Mucosa of stomach (tissue), 1 donor: Measurements from ENCODE around the gene GUCY1B1.
"Not testable (repeated sequence)": the region's sequence is repeated elsewhere in the genome, so short reads cannot be mapped to it uniquely, and the experiment has no call there.

Experiments
- H3K27me3 ChIP-seq: one replicate; pipeline ENCODE4 v1.7.0; 2013; ENCODE audit warnings: mild to moderate bottlenecking, low read length; ENCODE audit not compliant: control insufficient read depth, insufficient read depth
- H3K36me3 ChIP-seq: one replicate; pipeline ENCODE4 v1.7.0; 2013; ENCODE audit warnings: low read length; ENCODE audit not compliant: control insufficient read depth, insufficient read depth
- H3K4me1 ChIP-seq: one replicate; pipeline ENCODE4 v1.7.0; 2013; ENCODE audit warnings: mild to moderate bottlenecking, low read length; ENCODE audit not compliant: control insufficient read depth, insufficient read depth
- H3K4me3 ChIP-seq: one replicate; pipeline ENCODE4 v1.7.0; 2013; ENCODE audit warnings: low read length
- H3K9ac ChIP-seq: one replicate; pipeline ENCODE4 v1.7.0; 2013; ENCODE audit warnings: mild to moderate bottlenecking, low read length, moderate library complexity
- H3K9me3 ChIP-seq: one replicate; pipeline ENCODE4 v1.7.0; 2013; ENCODE audit warnings: mild to moderate bottlenecking, low read length, moderate library complexity; ENCODE audit not compliant: control insufficient read depth
- donor health status: Pancreatic carcinoma.

Gene GUCY1B1

GRCh38 chr4:155787113-155787710 is 28.4 kb downstream of the GUCY1B1 start:
- no peaks in the 10 kb centered on the region for H3K27me3 ChIP-seq
- H3K9me3 ChIP-seq, result no peaks in the 10 kb centered on the region
- no peak overlapping the region for H3K9ac ChIP-seq
- H3K4me3 ChIP-seq, result no peak overlapping the region
- H3K36me3 ChIP-seq, result no peaks in the 10 kb centered on the region
- H3K4me1 ChIP-seq, result no peaks in the 10 kb centered on the region

DNA sequence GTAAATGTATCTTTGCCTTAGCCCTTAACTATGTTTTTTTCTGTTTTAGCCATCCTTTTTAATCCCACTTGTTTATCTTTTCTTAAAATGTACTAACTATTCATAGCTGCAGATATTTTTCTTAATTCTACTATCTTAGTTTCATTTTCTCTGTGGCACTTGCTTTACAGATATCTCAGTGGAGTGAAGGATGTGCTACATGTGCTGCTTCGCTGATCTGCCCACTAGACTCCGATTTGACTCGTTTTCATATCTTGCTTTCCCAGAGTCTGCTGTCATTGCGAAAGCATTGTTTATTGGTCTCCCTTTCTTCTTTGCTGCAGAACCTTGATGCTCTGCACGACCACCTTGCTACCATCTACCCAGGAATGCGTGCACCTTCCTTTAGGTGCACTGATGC is 30.6 kb downstream of the GUCY1B1 start:
- Histone ChIP-seq H3K4me1 (no peaks in the 10 kb centered on the region), H3K27me3 (no peaks in the 10 kb centered on the region), H3K4me3 (no peak overlapping the region), H3K9ac (no peak overlapping the region), H3K36me3 (no peaks in the 10 kb centered on the region), H3K9me3 (no peaks in the 10 kb centered on the region)

- H3K4me1 ChIP-seq, result no peaks in the 10 kb centered on the region
- H3K4me3 ChIP-seq, result no peak overlapping the region
- no peaks in the 10 kb centered on the region for H3K9me3 ChIP-seq
- H3K27me3 ChIP-seq, result no peaks in the 10 kb centered on the region
- no peak overlapping the region for H3K9ac ChIP-seq
- H3K36me3 ChIP-seq, result no peaks in the 10 kb centered on the region
Observed at GRCh38 chr4:155789982-155790381, 31.2 kb downstream of the GUCY1B1 start.

DNA sequence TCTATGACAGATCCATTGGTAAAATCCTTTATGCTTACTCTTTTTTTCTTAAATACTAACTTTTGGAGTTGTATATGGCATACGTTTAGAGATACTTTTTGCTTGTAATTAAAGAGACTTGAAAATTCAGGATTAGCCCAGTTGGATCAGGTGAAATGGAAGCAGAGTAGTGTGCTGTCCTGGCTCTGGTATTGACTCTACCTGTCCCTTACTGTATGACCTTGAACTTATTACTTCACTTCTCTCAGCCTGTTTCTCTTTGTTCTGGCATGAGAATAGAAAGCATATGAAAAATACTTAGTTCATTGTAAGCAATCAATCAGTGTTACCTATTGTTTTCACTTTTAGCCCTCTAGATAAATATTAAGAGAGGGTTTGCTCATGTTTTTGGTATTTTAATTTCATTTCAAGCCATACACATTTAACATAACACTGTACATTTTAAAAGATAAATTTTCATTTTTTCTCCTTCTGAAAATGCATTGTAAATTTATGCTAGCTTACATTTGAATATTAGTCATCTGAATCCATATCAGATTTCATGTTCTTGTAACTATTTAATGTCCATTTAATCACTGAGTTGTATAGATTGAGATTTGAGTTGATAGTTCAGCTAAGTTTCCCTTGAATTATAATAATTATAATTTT is 35.9 kb downstream of the GUCY1B1 start:
- H3K4me1 ChIP-seq, result no peaks in the 10 kb centered on the region
- H3K36me3 ChIP-seq, result no peaks in the 10 kb centered on the region
- no peak overlapping the region for H3K9ac ChIP-seq
- H3K4me3 ChIP-seq, result no peak overlapping the region
- H3K9me3 ChIP-seq, result no peaks in the 10 kb centered on the region
- no peaks in the 10 kb centered on the region for H3K27me3 ChIP-seq

GRCh38 chr4:155795991-155796390 is 37.2 kb downstream of the GUCY1B1 start:
- Histone ChIP-seq H3K36me3 (no peaks in the 10 kb centered on the region), H3K9me3 (no peaks in the 10 kb centered on the region), H3K4me3 (no peak overlapping the region), H3K9ac (no peak overlapping the region), H3K27me3 (no peaks in the 10 kb centered on the region), H3K4me1 (no peaks in the 10 kb centered on the region)

DNA sequence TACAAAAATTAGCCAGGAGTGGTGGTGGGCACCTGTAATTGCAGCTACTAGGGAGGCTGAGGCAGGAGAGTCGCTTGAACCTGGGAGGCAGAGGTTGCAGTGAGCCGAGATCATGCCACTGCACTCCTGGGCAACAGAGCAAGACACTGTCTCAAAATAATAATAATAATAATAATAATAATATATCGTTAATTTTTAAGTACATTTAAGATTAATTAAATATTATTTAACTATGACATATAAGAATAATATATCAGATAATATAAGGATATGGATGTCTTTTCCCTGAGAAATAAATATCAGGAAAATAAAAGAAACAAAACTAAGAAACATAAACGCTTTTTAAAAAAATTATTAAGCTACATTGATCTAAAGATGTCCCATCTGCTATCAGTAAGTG is 38.8 kb downstream of the GUCY1B1 start:
- not testable (repeated sequence) for H3K27me3 ChIP-seq, H3K4me1 ChIP-seq, H3K36me3 ChIP-seq, H3K4me3 ChIP-seq, H3K9me3 ChIP-seq, H3K9ac ChIP-seq

- H3K9me3 ChIP-seq, result no peaks in the 10 kb centered on the region
- H3K9ac ChIP-seq, result no peak overlapping the region
- H3K27me3 ChIP-seq, result no peaks in the 10 kb centered on the region
- no peak overlapping the region for H3K4me3 ChIP-seq
- H3K4me1 ChIP-seq, result no peaks in the 10 kb centered on the region
- H3K36me3 ChIP-seq, result no peaks in the 10 kb centered on the region
Observed at GRCh38 chr4:155799116-155799793, 40.4 kb downstream of the GUCY1B1 start.

- H3K9ac ChIP-seq, result no peak overlapping the region
- H3K27me3 ChIP-seq, result no peaks in the 10 kb centered on the region
- H3K36me3 ChIP-seq, result no peaks in the 10 kb centered on the region
- no peak overlapping the region for H3K4me3 ChIP-seq
- no peaks in the 10 kb centered on the region for H3K9me3 ChIP-seq
- H3K4me1 ChIP-seq, result no peaks in the 10 kb centered on the region
Observed at GRCh38 chr4:155799794-155800123, 40.9 kb downstream of the GUCY1B1 start.

DNA sequence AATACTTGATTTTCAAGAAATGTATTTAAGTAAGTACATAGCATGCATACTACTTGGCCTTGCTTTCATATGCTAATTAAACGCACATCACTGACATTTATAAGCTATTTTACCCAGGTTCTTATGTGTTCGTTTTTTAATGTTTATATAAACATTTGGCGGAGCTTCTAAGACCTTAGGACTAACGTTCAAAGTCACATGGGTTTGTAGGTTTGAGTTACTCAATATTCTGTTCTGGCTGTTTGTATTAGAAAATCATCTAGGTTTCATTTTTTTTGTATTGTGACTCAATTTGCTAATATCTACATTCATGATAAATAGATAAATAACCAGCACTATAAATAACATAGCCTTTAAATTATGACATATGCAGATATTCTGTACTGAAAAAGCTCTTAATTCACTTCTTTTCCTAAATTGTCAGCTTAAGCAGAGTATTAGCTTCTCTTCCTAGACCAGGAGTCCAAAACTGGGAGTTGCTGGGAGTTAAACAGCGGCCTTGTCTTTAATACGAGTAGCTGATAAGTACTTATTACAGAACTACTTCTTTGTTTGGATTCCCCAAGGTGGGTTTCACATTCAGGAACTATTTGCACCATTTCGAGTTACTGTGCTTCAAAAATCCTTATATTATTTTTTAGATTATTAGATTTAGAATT is 42.0 kb downstream of the GUCY1B1 start:
- no peak overlapping the region for H3K9ac ChIP-seq
- no peaks in the 10 kb centered on the region for H3K27me3 ChIP-seq
- no peaks in the 10 kb centered on the region for H3K36me3 ChIP-seq
- no peaks in the 10 kb centered on the region for H3K9me3 ChIP-seq
- H3K4me3 ChIP-seq, result no peak overlapping the region
- no peaks in the 10 kb centered on the region for H3K4me1 ChIP-seq

DNA sequence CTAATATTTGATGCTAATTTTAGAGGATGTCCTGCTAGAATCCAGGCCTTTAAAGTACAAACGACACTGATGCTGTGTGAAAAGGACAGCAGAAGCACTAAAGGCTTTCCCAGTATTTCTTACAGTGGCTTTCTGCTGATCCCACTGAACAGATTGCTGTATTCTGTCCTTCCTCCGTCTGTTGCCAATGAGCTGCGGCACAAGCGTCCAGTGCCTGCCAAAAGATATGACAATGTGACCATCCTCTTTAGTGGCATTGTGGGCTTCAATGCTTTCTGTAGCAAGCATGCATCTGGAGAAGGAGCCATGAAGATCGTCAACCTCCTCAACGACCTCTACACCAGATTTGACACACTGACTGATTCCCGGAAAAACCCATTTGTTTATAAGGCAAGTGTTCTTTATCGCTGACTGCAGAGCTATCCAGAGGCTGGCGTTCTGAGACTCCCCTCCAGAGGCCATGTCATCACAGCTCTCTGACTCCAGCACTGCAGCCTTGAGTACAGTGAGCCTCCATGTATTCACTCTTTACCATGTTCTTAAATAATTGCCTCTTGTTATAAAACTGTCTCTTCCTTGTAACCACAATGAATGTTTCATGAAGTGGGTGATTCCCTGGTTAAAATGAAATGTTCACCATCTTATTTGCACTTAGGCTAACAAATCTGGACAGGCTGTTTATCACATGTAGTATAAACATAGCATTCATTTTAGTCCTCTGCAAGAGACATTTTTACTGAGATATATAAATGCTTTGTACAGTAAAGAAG is 43.6 kb downstream of the GUCY1B1 start:
- Histone ChIP-seq H3K9ac (no peak overlapping the region), H3K36me3 (no peaks in the 10 kb centered on the region), H3K4me1 (no peaks in the 10 kb centered on the region), H3K4me3 (no peak overlapping the region), H3K9me3 (no peaks in the 10 kb centered on the region), H3K27me3 (no peaks in the 10 kb centered on the region)

- Histone ChIP-seq H3K27me3 (no peaks in the 10 kb centered on the region), H3K4me3 (no peak overlapping the region), H3K9ac (no peak overlapping the region), H3K4me1 (no peaks in the 10 kb centered on the region), H3K36me3 (no peaks in the 10 kb centered on the region), H3K9me3 (no peaks in the 10 kb centered on the region)
Observed at GRCh38 chr4:155805016-155805415, 46.2 kb downstream of the GUCY1B1 start.

DNA sequence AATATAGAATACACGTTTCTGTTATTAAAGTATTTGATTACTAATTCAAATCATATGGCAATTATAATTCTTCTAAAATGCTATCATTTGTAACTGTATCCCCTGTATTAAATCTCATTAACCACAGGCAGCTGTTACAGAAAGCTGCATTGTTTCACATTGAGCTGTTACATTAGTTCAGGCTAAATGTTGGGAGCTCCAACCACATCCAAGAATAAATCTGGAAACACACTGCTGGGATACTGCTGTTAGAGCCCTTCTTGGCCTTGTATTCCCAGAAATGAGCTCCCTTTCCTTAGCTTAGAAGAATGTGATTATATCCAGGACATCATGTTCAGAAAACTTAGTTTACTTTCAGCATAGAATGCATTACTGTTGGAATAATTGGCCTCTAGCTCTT is 48.2 kb downstream of the GUCY1B1 start:
- Histone ChIP-seq H3K9me3 (no peaks in the 10 kb centered on the region), H3K27me3 (no peaks in the 10 kb centered on the region), H3K9ac (no peak overlapping the region), H3K36me3 (no peaks in the 10 kb centered on the region), H3K4me1 (no peaks in the 10 kb centered on the region), H3K4me3 (no peak overlapping the region)
